C4-2B (cell line): ENCODE measurements around the gene SFT2D1.

ENCODE experiments used
- H3K27ac ChIP-seq: fragments of 450-650 bp; 2 replicates; pipeline ENCODE4 v1.5.1; 2017
- CTCF ChIP-seq: fragments of 450-650 bp; conservative IDR thresholded peaks from 2 replicates; pipeline ENCODE4 v1.5.1; 2017; ENCODE audit warnings: mild to moderate bottlenecking
- ZFX ChIP-seq: fragments of 450-650 bp; IDR thresholded peaks from 2 replicates; pipeline ENCODE4 v1.6.1; 2017

SFT2D1 gene

GRCh38 chr6:166361077-166361429 lies 18.7 kb upstream of the SFT2D1 start:
- H3K27ac ChIP-seq, result no peak overlapping the region
- TF ChIP-seq CTCF (no peak), ZFX (no peak)

GRCh38 chr6:166360243-166361076 lies 18.1 kb upstream of the SFT2D1 start:
- H3K27ac ChIP-seq, result no peak overlapping the region
- no peak for TF ChIP-seq CTCF
- no peak for TF ChIP-seq ZFX

- TF ChIP-seq CTCF (no peak), ZFX (no peak)
Measured at GRCh38 chr6:166355552-166355951, 13.2 kb upstream of the SFT2D1 start.

GRCh38 chr6:166354965-166355364 lies 12.6 kb upstream of the SFT2D1 start:
- H3K27ac ChIP-seq, result no peak overlapping the region
- TF ChIP-seq ZFX, result no peak
- TF ChIP-seq CTCF, result no peak

More at GRCh38 chr6:166355552-166355951, 13.2 kb upstream of the SFT2D1 start:
- H3K27ac ChIP-seq, result no peak overlapping the region

- no peak overlapping the region for H3K27ac ChIP-seq
- no peak for TF ChIP-seq CTCF
- no peak for TF ChIP-seq ZFX
Measured at GRCh38 chr6:166354143-166354542, 11.8 kb upstream of the SFT2D1 start.

- H3K27ac ChIP-seq, result no peak overlapping the region
- TF ChIP-seq ZFX (no peak), CTCF (no peak)
Measured at GRCh38 chr6:166353507-166353906, 11.2 kb upstream of the SFT2D1 start.

- TF ChIP-seq CTCF, result no peak
- TF ChIP-seq ZFX, result no peak
- H3K27ac ChIP-seq, result no peak overlapping the region
Measured at GRCh38 chr6:166352923-166353322, 10.6 kb upstream of the SFT2D1 start.
